Breast epithelium (tissue), 3 donors: Measurements from ENCODE around the gene ERMARD.

ENCODE experiments used
- CTCF ChIP-seq, 3 donors: fragments of 450-650 bp; IDR thresholded peaks; one replicate each; pipeline ENCODE4 v1.5.1; 2016 to 2017; ENCODE audit warnings: antibody characterized with exemption in 3 of 3, mild to moderate bottlenecking in 3 of 3, moderate library complexity in 3 of 3
- POLR2A ChIP-seq: fragments of 450-650 bp; IDR thresholded peaks from one replicate; pipeline ENCODE4 v1.6.1; 2016; ENCODE audit warnings: antibody characterized with exemption, mild to moderate bottlenecking, moderate library complexity

- TF ChIP-seq CTCF (IDR thresholded peaks at IDR 0.05): no peak
- no peak for TF ChIP-seq POLR2A
These were observed 36.8 kb upstream of the ERMARD start for GRCh38 chr6:169714595-169714994.
